Activated B cell treated with CpG ODN at 0.5 μM for 24 hours (primary cell): ENCODE results near the gene DUSP8. TPM values are rescaled to one million over a fixed set of nuclear protein-coding genes. Genes with fewer than 3 reads are reported as not detected.

Experiments used
- ATAC-seq: fragments of 200-7000 bp; cut with Tn5 transposase; one replicate; pipeline ENCODE4 v1.10.0; 2021; ENCODE audit warnings: low read depth, mild to moderate bottlenecking, moderate library complexity
- CTCF ChIA-PET: fragments of 350-600 bp; sonication (Branson Sonifier 250); formaldehyde crosslinking; loops from one replicate; lab custom pipeline; 2021; ENCODE audit warnings: antibody characterized with exemption; lab: Charles Lee
- POLR2A ChIA-PET: fragments of 350-600 bp; sonication (Branson Sonifier 250); formaldehyde crosslinking; loops from one replicate; lab custom pipeline; 2021; ENCODE audit warnings: antibody characterized with exemption; lab: Charles Lee
- DNase-seq: peaks from one replicate; pipeline ENCODE4 v3.0.0; 2022
- H3K27ac Mint-ChIP-seq: one replicate; pipeline ENCODE4 v1.8.0; 2020; ENCODE audit warnings: mixed read lengths
- H3K27me3 Mint-ChIP-seq: one replicate; pipeline ENCODE4 v1.8.0; 2021; ENCODE audit warnings: mixed read lengths
- H3K36me3 Mint-ChIP-seq: one replicate; pipeline ENCODE4 v1.8.0; 2021; ENCODE audit warnings: low read depth, mixed read lengths
- H3K4me1 Mint-ChIP-seq: one replicate; pipeline ENCODE4 v1.8.0; 2021; ENCODE audit warnings: mixed read lengths
- H3K4me3 Mint-ChIP-seq: one replicate; pipeline ENCODE4 v1.8.0; 2020; ENCODE audit warnings: mild to moderate bottlenecking, mixed read lengths
- H3K9me3 Mint-ChIP-seq: one replicate; pipeline ENCODE4 v1.8.0; 2020; ENCODE audit warnings: mixed read lengths
- CTCF ChIP-seq: fragments of 200-600 bp; IDR thresholded peaks from one replicate; pipeline ENCODE4 v1.8.0; 2022; ENCODE audit warnings: antibody characterized with exemption, mild to moderate bottlenecking
- intact Hi-C: fragments of 100-400 bp; cut with micrococcal nuclease; formaldehyde crosslinking; loops from one replicate; pipeline ENCODE4 v1.15.1; 2024
- total RNA-seq: library from RNA; stranded (reverse); gene quantifications from 2 replicates; pipeline ENCODE4 v1.2.3, GENCODE V29; 2022

The DUSP8 gene
- total RNA-seq, 1 donor from 2014 or later = 1.3 TPM

- intact Hi-C loops = no loop called here
- H3K4me3 Mint-ChIP-seq = no peak overlapping the region
- H3K4me1 Mint-ChIP-seq = peaks cover 33% of the 10 kb centered on the region
- H3K36me3 Mint-ChIP-seq = peaks cover 16% of the 10 kb centered on the region
- no peak for TF ChIP-seq CTCF
- no peaks in the 10 kb centered on the region for H3K27me3 Mint-ChIP-seq
- CTCF ChIA-PET = no interaction called here
- ATAC-seq (no peak), DNase-seq (no peak)
- H3K9me3 Mint-ChIP-seq = no peaks in the 10 kb centered on the region
- H3K27ac Mint-ChIP-seq = no peak overlapping the region
- POLR2A ChIA-PET = no interaction called here
These were observed 66.6 kb downstream of the DUSP8 start for GRCh38 chr11:1505480-1505879.

- Mint-ChIP-seq H3K27me3 (no peaks in the 10 kb centered on the region), H3K9me3 (no peaks in the 10 kb centered on the region), H3K27ac (no peak overlapping the region), H3K4me1 (peaks cover 31% of the 10 kb centered on the region), H3K36me3 (peaks cover 23% of the 10 kb centered on the region), H3K4me3 (no peak overlapping the region)
- no peak for DNase-seq
- no peak for TF ChIP-seq CTCF
- ChIA-PET CTCF (no interaction called here), POLR2A (no interaction called here)
- no peak for ATAC-seq
- intact Hi-C loops = no loop called here
These were observed 67.3 kb downstream of the DUSP8 start for GRCh38 chr11:1504581-1505290.

GRCh38 chr11:1504138-1504537 lies 67.9 kb downstream of the DUSP8 start:
- Mint-ChIP-seq H3K4me1 (peaks cover 26% of the 10 kb centered on the region), H3K27ac (no peak overlapping the region), H3K4me3 (no peak overlapping the region), H3K27me3 (no peaks in the 10 kb centered on the region), H3K36me3 (peaks cover 26% of the 10 kb centered on the region), H3K9me3 (no peaks in the 10 kb centered on the region)
- ATAC-seq = no peak
- CTCF ChIA-PET = no interaction called here
- TF ChIP-seq CTCF = no peak
- POLR2A ChIA-PET = no interaction called here
- no peak for DNase-seq
- intact Hi-C loops = no loop called here

Other genes with a start within 250 kb of the DUSP8 start
- 0.11 and 0.37 TPM in 2 replicates for gene BRSK2, start 182.3 kb downstream of the DUSP8 start, total RNA-seq
- 29.5 and 34.4 TPM in 2 replicates for gene MOB2, start 85.5 kb downstream of the DUSP8 start, total RNA-seq
- not detected in 2 replicates for gene KRTAP5-1, start 13.0 kb upstream of the DUSP8 start, total RNA-seq
- gene KRTAP5-2, start 26.0 kb upstream of the DUSP8 start, total RNA-seq = not detected in 2 replicates
- not detected in 2 replicates for gene KRTAP5-3, start 36.2 kb upstream of the DUSP8 start, total RNA-seq
- not detected in 2 replicates for gene KRTAP5-4, start 49.9 kb upstream of the DUSP8 start, total RNA-seq
- gene KRTAP5-5, start 57.5 kb upstream of the DUSP8 start, total RNA-seq = not detected in 2 replicates
- not detected in 2 replicates for gene KRTAP5-6, start 124.9 kb upstream of the DUSP8 start, total RNA-seq
- not detected in 2 replicates for gene IFITM10, start 178.3 kb upstream of the DUSP8 start, total RNA-seq
- gene CTSD, start 191.7 kb upstream of the DUSP8 start, total RNA-seq = 33.2 and 39.2 TPM in 2 replicates